Body of pancreas (tissue), 4 donors: ENCODE data around the gene MPC1L. TPM values are rescaled to one million over a fixed set of nuclear protein-coding genes. Genes with fewer than 3 reads are reported as not detected.
"Not testable (repeated sequence)": the region's sequence is repeated elsewhere in the genome, so short reads cannot be mapped to it uniquely, and the experiment has no call there.

Experiments used
- ATAC-seq: fragments of 150-250 bp; one replicate; pipeline ENCODE4 v1.9.1; 2016
- DNase-seq, 4 donors: peaks; one replicate each; pipeline ENCODE4 v3.0.0-alpha.2; 2019
- H3K27ac ChIP-seq, 4 donors: fragments of 200-600 bp; sonication (generic); 1 replicate in 3 of 4; 2 replicates in 1 of 4; pipeline versions ENCODE4 v1.5.1 to v1.6.1; 2016 to 2019; ENCODE audit warnings: mild to moderate bottlenecking in 1 of 4, mixed read lengths in 1 of 4, moderate library complexity in 1 of 4
- H3K27me3 ChIP-seq, 2 donors: fragments of 200-600 bp; sonication (generic); one replicate each; pipeline ENCODE4 v1.6.0; 2016; ENCODE audit warnings: mild to moderate bottlenecking in 1 of 2
- H3K36me3 ChIP-seq, 2 donors: fragments of 200-600 bp; sonication (generic); replicated peaks in 1 of 2; 2 replicates each; pipeline ENCODE4 v1.5.1; 2016; ENCODE audit warnings: low read depth in 2 of 2; ENCODE audit not compliant: insufficient read depth in 1 of 2
- H3K4me1 ChIP-seq: fragments of 200-600 bp; sonication (generic); one replicate; pipeline ENCODE4 v1.6.0; 2016
- H3K4me3 ChIP-seq, 2 donors: fragments of 200-600 bp; sonication (generic); 1 replicate in 1 of 2; 2 replicates in 1 of 2; pipeline ENCODE4 v1.5.1; 2016 to 2019
- H3K9me3 ChIP-seq, 3 donors: fragments of 200-600 bp; sonication (generic); 1 replicate in 2 of 3; 2 replicates in 1 of 3; pipeline ENCODE4 v1.5.1; 2016
- POLR2A ChIP-seq, 3 donors: fragments of 450-650 bp; IDR thresholded peaks; one replicate each; pipeline ENCODE4 v1.6.1; 2016; ENCODE audit warnings: antibody characterized with exemption in 3 of 3, mild to moderate bottlenecking in 2 of 3
- WGBS, 2 donors: methylation state at CpG; one replicate each; pipeline ENCODE4 v1.1.5; 2017; 5-methylcytosine and 5-hydroxymethylcytosine counted together
- intact Hi-C: fragments of 100-400 bp; cut with DNase I; formaldehyde crosslinking; loops from one replicate; pipeline ENCODE4 v1.15.1; 2023
- total RNA-seq, 2 donors: library from RNA; depleted of rRNA; stranded (reverse); fragments of >200 nt; gene quantifications; one replicate each; pipeline ENCODE4 v1.1.0, GENCODE V29; 2016
- TF ChIP-seq, protein P1 (sequence below), 7 experiments: fragments of 450-650 bp in 4 of 7; fragments of 200-600 bp in 3 of 7; sonication (generic) in 3 of 7; IDR thresholded peaks; one replicate each; pipeline ENCODE4 v1.5.1; 2016 to 2019; ENCODE audit warnings: antibody characterized with exemption in 7 of 7

Gene MPC1L
- total RNA-seq, 2 donors from 2014 or later: not detected

GRCh38 chrX:40579141-40579540, 44.1 kb upstream of the MPC1L start:
- no peaks in the 10 kb centered on the region for H3K9me3 ChIP-seq
- H3K27me3 ChIP-seq: no peaks in the 10 kb centered on the region
- intact Hi-C loops: no loop called here
- H3K4me1 ChIP-seq: peaks cover 12% of the 10 kb centered on the region
- H3K4me3 ChIP-seq: no peak overlapping the region
- DNase-seq: no peak
- ATAC-seq: no peak
- H3K27ac ChIP-seq: peak overlapping the region in 1 of 4 donors; percentile 41
- TF ChIP-seq, protein P1, sequence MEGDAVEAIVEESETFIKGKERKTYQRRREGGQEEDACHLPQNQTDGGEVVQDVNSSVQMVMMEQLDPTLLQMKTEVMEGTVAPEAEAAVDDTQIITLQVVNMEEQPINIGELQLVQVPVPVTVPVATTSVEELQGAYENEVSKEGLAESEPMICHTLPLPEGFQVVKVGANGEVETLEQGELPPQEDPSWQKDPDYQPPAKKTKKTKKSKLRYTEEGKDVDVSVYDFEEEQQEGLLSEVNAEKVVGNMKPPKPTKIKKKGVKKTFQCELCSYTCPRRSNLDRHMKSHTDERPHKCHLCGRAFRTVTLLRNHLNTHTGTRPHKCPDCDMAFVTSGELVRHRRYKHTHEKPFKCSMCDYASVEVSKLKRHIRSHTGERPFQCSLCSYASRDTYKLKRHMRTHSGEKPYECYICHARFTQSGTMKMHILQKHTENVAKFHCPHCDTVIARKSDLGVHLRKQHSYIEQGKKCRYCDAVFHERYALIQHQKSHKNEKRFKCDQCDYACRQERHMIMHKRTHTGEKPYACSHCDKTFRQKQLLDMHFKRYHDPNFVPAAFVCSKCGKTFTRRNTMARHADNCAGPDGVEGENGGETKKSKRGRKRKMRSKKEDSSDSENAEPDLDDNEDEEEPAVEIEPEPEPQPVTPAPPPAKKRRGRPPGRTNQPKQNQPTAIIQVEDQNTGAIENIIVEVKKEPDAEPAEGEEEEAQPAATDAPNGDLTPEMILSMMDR (IDR thresholded peaks at IDR 0.05): no peak
- no peak for TF ChIP-seq POLR2A (IDR thresholded peaks at IDR 0.05)
- H3K36me3 ChIP-seq: no peaks in the 10 kb centered on the region
- 55 to 68% methylated on average over 3 of the region's 3 CpGs for WGBS, 2 donors

DNA sequence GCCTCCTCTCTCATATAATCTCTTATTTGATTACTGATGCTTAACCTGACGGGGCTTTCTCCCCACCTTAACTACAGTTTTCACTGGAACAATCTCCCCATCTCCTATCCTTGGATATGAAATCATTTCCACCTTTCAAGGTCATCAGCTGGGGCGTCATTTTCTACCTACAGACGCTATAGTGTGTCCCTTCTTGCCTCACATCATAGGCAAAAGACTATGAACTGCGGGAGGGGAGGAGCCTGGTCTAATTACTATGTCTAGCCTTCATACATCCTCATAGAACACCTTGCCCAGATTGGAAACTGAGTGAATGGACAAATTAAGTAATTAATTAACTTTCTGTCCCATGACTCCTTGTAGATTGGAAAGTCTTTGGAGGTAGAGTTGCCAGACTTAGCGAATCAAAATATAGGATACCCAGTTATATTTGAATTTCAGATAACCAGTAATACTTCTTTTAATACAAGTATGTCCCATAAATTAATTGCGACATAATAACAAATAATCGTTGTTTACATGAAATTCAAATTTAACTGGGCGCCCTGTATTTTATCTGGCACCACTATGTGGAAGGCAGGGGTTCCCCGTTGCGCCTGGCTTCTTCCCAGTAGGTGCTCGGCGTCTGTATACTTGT, 43.2 kb upstream of the MPC1L start:
- peak overlapping the region; percentile 55 to 95 (median 78) for H3K27ac ChIP-seq
- H3K27me3 ChIP-seq: no peaks in the 10 kb centered on the region
- intact Hi-C loops: no loop called here
- 3 to 4% methylated on average over 10 to 12 of the region's 12 CpGs for WGBS, 2 donors
- no peak for TF ChIP-seq POLR2A (IDR thresholded peaks at IDR 0.05)
- TF ChIP-seq, protein P1 (IDR thresholded peaks at IDR 0.05): no peak
- H3K9me3 ChIP-seq: no peaks in the 10 kb centered on the region
- ATAC-seq (no peak), DNase-seq (no peak)
- H3K4me1 ChIP-seq: peaks cover 12% of the 10 kb centered on the region
- H3K4me3 ChIP-seq: peak overlapping the region; percentile 27 to 45
- no peaks in the 10 kb centered on the region for H3K36me3 ChIP-seq

DNA sequence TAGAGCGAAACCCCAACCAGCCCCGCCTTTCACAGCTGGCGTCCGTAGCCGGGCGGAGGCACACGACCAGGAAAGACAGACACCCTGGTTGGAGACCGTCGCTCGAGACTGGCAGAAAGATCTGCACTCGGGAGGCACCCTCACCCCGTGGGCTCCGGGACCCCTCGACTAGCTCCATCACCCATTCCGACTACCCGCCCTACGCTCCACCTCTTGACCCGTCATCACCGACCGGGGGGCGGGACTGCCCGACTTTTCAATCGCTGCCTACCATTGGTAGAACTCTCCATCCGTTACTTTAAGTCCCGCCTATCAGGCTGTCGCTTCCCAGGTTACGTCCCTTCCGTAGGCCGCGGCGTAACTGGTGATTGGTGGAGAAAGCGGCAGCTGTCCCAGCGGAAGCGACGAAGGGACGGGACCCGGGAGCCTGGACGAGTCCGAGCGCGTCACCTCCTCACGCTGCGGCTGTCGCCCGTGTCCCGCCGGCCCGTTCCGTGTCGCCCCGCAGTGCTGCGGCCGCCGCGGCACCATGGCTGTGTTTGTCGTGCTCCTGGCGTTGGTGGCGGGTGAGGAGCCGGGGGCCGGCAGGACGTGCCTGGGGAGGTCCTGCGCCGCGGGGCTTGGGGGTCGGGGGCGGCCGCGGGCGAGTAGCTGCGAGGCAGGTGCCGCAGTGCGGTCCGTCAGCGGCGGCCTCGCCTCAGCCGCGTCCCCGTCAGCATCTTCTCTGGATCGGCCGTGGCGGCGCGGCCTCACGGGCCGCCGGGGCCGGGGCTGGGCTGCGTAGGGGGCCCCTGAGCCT, 42.5 kb upstream of the MPC1L start, which contains the start of gene ATP6AP2:
ATP6AP2 (plus strand) TSS at position 434 of the 799 bp plus-strand sequence; CDS start at position 530, 96 bp downstream.
- intact Hi-C loops: no loop called here
- Histone ChIP-seq H3K4me1 (peaks cover 12% of the 10 kb centered on the region), H3K27ac (peak within 1 kb of the TSS; percentile 56 to 95 (median 78)), H3K27me3 (no peaks in the 10 kb centered on the region), H3K4me3 (peak within 1 kb of the TSS; percentile 27 to 45), H3K36me3 (no peaks in the 10 kb centered on the region), H3K9me3 (no peaks in the 10 kb centered on the region)
- TF ChIP-seq, protein P1 (IDR thresholded peaks at IDR 0.05): no peak
- TF ChIP-seq POLR2A (IDR thresholded peaks at IDR 0.05): peak; percentile 75 to 89 (median 86)
- WGBS, 2 donors: 0% methylated on average over 36 of the region's 89 CpGs; no CpG with 5 or more reads in 1 of the 2 donors
- ATAC-seq (peak; percentile 99), DNase-seq (peak; percentile 91 to 95 (median 93))

DNA sequence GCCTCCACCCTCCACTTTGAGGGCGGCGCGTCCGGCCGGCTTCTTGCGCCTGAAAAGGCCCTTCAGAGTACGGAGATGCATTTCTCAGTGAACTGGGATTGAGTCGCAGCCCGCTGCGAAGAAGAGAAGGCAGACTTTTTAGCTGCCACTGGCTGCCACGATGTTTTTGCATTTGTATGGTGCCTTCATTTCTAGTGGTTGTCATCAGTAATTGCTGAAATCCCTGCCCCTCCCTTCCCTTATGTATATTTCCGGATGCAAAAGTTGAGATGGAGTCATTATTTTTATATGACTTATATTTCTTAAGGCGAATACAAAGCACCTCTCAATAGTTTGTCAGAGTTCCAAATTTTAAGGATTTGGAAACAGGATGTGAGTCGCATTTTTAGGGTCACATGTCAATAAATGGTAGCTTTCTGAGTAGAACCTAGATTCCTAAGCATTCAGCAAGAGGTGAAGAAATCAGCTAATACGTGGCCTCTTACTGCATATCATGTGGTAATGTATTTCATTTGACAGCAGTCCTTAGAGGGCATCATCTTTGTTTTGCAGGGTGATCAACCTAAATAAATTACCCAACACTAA, 41.8 kb upstream of the MPC1L start:
- Histone ChIP-seq H3K4me3 (peak overlapping the region; percentile 6 to 45), H3K27me3 (no peaks in the 10 kb centered on the region), H3K27ac (peak overlapping the region; percentile 56 to 95 (median 78)), H3K9me3 (no peaks in the 10 kb centered on the region), H3K4me1 (peaks cover 12% of the 10 kb centered on the region), H3K36me3 (no peaks in the 10 kb centered on the region)
- DNase-seq: no peak
- intact Hi-C loops: no loop called here
- ATAC-seq: no peak
- TF ChIP-seq, protein P1 (IDR thresholded peaks at IDR 0.05): no peak
- no peak for TF ChIP-seq POLR2A (IDR thresholded peaks at IDR 0.05)
- WGBS, 2 donors: 0% methylated on average over 3 to 11 of the region's 15 CpGs

DNA sequence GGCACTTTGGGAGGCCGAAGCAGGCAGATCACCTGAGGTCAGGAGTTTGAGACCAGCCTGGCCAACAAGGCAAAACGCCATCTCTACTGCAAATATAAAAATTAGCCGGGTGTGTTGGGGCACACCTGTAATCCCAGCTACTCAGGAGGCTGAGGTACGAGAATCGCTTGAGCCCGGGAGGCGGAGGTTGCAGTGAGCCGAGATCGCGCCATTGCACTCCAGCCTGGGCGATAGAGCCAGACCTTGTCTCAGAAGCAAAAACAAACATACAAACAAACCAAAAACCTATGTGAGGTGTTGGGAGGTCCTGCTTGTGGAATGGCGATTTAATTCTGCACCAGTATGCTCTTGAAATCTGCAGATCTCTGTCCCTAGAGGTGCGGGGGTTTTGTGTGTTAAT, 41.0 kb upstream of the MPC1L start:
- H3K9me3 ChIP-seq, DNase-seq, intact Hi-C loops, H3K36me3 ChIP-seq, H3K4me3 ChIP-seq, ATAC-seq, H3K27me3 ChIP-seq, H3K27ac ChIP-seq: not testable (repeated sequence)
- H3K4me1 ChIP-seq: peaks cover 12% of the 10 kb centered on the region
- WGBS, 2 donors: 78 to 85% methylated on average over 6 to 13 of the region's 13 CpGs
